Left lung (tissue), 10 donors: ENCODE results near the gene HS3ST6. TPM values are rescaled to one million over a fixed set of nuclear protein-coding genes. Genes with fewer than 3 reads are reported as not detected.

ENCODE experiments used
- ATAC-seq: fragments of 200-7000 bp; cut with Tn5 transposase; one replicate; pipeline ENCODE4 v1.9.1; 2020; ENCODE audit warnings: moderate library complexity
- DNase-seq, 4 donors: peaks; one replicate each; pipeline ENCODE4 v3.0.0-alpha.2; 2013 to 2020
- H3K27ac ChIP-seq, 2 donors: fragments of 200-600 bp; sonication (generic) in 1 of 2; one replicate each; pipeline versions ENCODE4 v1.5.0 to v1.8.0; 2020 to 2021
- H3K27me3 ChIP-seq, 2 donors: fragments of 200-600 bp; sonication (generic) in 1 of 2; one replicate each; pipeline versions ENCODE4 v1.5.0 to v1.8.0; 2020 to 2021
- H3K36me3 ChIP-seq, 2 donors: fragments of 200-600 bp; sonication (generic) in 1 of 2; one replicate each; pipeline versions ENCODE4 v1.5.0 to v1.8.0; 2020 to 2021
- H3K4me1 ChIP-seq, 2 donors: fragments of 200-600 bp; one replicate each; pipeline ENCODE4 v1.8.0; 2021
- H3K4me3 ChIP-seq, 2 donors: fragments of 200-600 bp; sonication (generic) in 1 of 2; one replicate each; pipeline versions ENCODE4 v1.5.0 to v1.8.0; 2020 to 2021; ENCODE audit warnings: mild to moderate bottlenecking in 1 of 2
- H3K9me3 ChIP-seq, 2 donors: fragments of 200-600 bp; sonication (generic) in 1 of 2; one replicate each; pipeline versions ENCODE4 v1.5.0 to v1.8.0; 2020 to 2021
- CTCF ChIP-seq, 2 donors: fragments of 200-600 bp; sonication (generic) in 1 of 2; IDR thresholded peaks; one replicate each; pipeline versions ENCODE4 v1.5.0 to v1.8.0; 2021; ENCODE audit warnings: antibody characterized with exemption in 2 of 2
- intact Hi-C, 2 donors: fragments of 100-400 bp; cut with DNase I; formaldehyde crosslinking; loops; one replicate each; pipeline versions ENCODE4 v1.11.2 to v1.14.2; 2022
- polyA plus RNA-seq, 6 donors: library from polyadenylated mRNA; unstranded; fragments of 120-200 nt; gene quantifications; one replicate each; pipeline ENCODE4 v1.2.1, GENCODE V29; 2013; ENCODE audit not compliant: insufficient read length in 6 of 6
- total RNA-seq, 2 donors: library from RNA; stranded (reverse); fragmentation: NEBNext Ultra II Directional; extraction: Animal tissue kit (Norgen Biotek cat#: 25700); gene quantifications; one replicate each; pipeline ENCODE4 v1.2.1, GENCODE V29; 2021
- donor health status: DM: no; HTN: yes; CAD: no.
- donor health status: DM: no; HTN: no; CAD: no.

The HS3ST6 gene
- total and polyA plus RNA-seq, 8 donors: 0.13 to 1.4 (median 0.18) TPM; not detected in 4

- no peak for ATAC-seq
- Histone ChIP-seq H3K27ac (no peak overlapping the region), H3K4me1 (peaks cover 0 to 9% of the 10 kb centered on the region in 2 donors), H3K9me3 (no peaks in the 10 kb centered on the region), H3K27me3 (peaks cover 51 to 87% of the 10 kb centered on the region in 2 donors), H3K4me3 (no peak overlapping the region), H3K36me3 (no peaks in the 10 kb centered on the region)
- intact Hi-C loops: no loop called here
- TF ChIP-seq CTCF (IDR thresholded peaks at IDR 0.05): no peak
- DNase-seq: no peak
Observed at GRCh38 chr16:1916640-1916990, 1.6 kb downstream of the HS3ST6 start.

DNA sequence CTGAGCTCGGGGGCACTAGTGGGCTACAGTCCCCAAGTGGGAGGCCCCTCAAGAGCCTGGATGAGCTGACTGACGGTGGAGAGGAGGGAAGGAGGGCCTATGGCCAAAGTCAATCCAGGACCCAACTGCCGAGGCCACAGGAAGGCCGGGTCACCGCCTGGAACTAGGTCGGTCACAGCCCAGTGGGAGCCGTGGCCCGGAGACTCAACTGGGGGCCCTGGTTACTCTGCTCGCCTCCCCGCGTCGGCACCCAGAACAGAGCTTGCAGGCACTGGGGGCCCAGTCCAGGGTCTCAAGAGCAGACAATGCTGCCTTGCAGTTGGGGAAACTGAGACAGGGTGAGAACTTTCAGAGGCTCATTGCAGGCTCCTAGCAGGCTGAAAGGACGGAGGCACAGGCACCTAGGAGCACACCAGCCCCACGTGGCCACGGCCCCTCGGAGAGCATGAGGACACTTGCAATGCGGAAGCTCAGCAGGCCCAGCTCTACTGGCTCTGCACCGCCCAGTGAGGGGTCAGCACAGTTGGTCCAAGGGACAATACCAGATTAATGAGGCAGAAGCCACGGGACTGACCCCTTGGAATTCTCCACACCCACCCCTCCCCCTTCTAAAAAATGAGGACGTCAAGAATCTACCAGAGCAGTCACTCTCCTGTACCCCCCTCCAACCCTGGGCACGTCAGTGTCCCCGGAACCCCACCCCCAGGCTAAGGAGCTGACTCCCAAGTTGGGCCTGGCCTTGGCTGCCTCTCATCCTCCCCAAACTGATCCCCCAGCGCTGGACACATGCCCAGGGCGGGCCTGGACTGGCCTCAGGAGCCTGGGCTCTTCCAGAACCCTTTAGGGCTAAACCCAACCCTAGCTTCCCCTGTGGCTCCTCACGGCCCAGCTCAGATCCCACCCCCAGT, 2.2 kb downstream of the HS3ST6 start:
- ATAC-seq: no peak
- intact Hi-C loops: no loop called here
- peaks cover 0 to 9% of the 10 kb centered on the region in 2 donors for H3K4me1 ChIP-seq
- H3K27ac ChIP-seq: no peak overlapping the region
- no peaks in the 10 kb centered on the region for H3K36me3 ChIP-seq
- DNase-seq: peak in 1 of 4 donors; percentile 71
- no peak for TF ChIP-seq CTCF (IDR thresholded peaks at IDR 0.05)
- peaks cover 44 to 81% of the 10 kb centered on the region in 2 donors for H3K27me3 ChIP-seq
- H3K4me3 ChIP-seq: no peak overlapping the region
- no peaks in the 10 kb centered on the region for H3K9me3 ChIP-seq

DNA sequence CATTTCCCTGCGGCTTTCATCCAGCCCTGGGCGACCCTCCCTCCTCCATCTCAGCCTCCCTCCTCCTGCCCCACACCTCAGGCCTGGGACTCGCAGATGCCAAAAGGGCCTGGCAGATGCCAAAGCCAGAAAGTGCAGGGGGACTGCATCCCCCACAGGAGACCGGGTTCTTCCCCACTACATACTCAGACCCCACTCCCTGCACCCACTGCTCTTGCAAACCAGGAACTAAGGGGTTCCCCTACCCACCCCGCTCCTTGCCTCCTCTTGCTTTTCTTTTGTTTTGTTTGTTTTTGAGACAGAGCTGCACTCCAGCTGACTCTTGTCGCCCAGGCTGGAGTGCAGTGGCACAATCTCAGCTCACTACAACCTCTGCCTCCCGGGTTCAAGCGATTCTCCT, 3.2 kb downstream of the HS3ST6 start:
- H3K27me3 ChIP-seq: peaks cover 39 to 72% of the 10 kb centered on the region in 2 donors

DNA sequence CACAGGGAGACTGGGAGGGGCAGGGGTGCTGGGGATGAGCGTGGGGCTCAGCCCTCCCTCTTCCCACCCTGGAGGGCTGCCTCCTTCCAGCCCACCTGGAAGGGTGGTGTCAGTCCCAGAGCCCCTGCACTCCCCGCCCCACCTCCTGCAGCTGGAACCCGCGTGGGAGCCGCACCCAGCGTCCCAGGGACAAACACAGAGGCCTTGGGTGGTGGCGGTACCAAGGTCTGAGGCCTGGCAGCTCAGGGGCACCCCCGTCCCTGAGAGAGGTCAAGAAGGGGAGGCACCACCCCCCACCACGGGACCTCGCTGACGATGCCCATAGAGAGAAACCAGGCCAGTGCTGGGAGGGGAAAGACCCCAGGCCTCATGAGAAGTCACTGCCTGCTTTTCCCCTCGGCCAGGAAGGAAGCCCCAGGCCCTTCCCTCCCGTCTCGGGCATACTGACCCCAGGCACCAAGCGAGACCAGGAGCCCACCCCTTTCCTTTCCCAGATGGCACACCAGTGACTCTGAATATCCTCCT, 4.1 kb downstream of the HS3ST6 start:
- Histone ChIP-seq H3K27ac (no peak overlapping the region), H3K27me3 (peaks cover 31 to 69% of the 10 kb centered on the region in 2 donors), H3K9me3 (no peaks in the 10 kb centered on the region), H3K36me3 (no peaks in the 10 kb centered on the region), H3K4me3 (no peak overlapping the region), H3K4me1 (peaks cover 0 to 6% of the 10 kb centered on the region in 2 donors)
- DNase-seq: peak in 1 of 4 donors; percentile 67
- no peak for ATAC-seq
- intact Hi-C loops: no loop called here
- TF ChIP-seq CTCF (IDR thresholded peaks at IDR 0.05): no peak

More for the DNA sequence above, 3.2 kb downstream of the HS3ST6 start:
- Histone ChIP-seq H3K36me3 (no peaks in the 10 kb centered on the region), H3K9me3 (no peaks in the 10 kb centered on the region), H3K27ac (no peak overlapping the region), H3K4me1 (peaks cover 0 to 6% of the 10 kb centered on the region in 2 donors), H3K4me3 (no peak overlapping the region)
- DNase-seq (no peak), ATAC-seq (no peak)
- TF ChIP-seq CTCF (IDR thresholded peaks at IDR 0.05): no peak
- intact Hi-C loops: no loop called here

GRCh38 chr16:1913327-1914083, 4.7 kb downstream of the HS3ST6 start:
- Histone ChIP-seq H3K27me3 (peaks cover 25 to 69% of the 10 kb centered on the region in 2 donors), H3K36me3 (no peaks in the 10 kb centered on the region), H3K4me1 (peaks cover 0 to 3% of the 10 kb centered on the region in 2 donors), H3K27ac (no peak overlapping the region), H3K4me3 (no peak overlapping the region), H3K9me3 (no peaks in the 10 kb centered on the region)
- TF ChIP-seq CTCF (IDR thresholded peaks at IDR 0.05): no peak
- intact Hi-C loops: no loop called here
- peak; percentile 94 for ATAC-seq
- peak in 3 of 4 donors; percentile 62 to 88 (median 81) for DNase-seq
